NAMALWA (cell line): Measurements from ENCODE around the gene ZGPAT.
A peak's percentile ranks its signal among the peaks of the same experiment; 100 is the strongest.
"Not testable (repeated sequence)": the region's sequence is repeated elsewhere in the genome, so short reads cannot be mapped to it uniquely, and the experiment has no call there.

Experiments used
- DNase-seq: peaks from one replicate; pipeline ENCODE4 v3.0.0-alpha.2; 2015; ENCODE audit warnings: low spot score

ZGPAT gene

DNA sequence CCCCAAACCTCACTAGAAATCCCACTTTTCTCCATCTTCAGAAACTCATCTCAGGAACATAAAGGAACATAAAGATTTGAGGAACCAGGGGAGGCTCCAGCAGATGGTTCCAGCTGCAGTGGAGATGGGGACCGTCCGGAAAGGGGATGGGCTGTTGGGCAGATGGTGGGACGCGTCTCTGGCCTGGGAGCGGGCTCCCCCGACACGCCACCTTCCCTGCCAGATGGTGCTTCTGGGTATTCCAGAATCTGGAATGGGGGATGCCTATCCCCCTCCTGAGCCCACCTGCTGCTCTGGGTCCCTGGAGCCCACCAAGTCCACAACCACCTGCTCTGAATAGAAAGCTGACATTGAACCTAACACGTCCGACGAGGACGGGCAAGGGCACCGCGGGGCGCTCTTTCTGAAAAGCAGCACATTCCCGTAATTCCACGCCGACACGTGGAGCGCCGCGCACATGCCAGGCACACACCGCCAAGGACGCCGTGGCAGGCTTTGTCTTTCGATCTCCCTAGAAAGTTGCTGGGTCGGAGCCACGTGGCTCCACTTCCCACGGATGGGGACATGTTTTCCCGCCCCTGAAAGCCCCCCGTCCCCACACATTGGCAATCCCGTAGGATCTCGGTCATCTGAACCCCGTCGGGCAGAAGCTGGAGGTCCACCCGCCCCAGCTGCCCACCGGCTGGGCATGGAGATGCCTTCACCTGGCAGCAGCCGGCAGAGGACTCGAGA lies 59.0 kb downstream of the ZGPAT start:
- no peak for DNase-seq

DNA sequence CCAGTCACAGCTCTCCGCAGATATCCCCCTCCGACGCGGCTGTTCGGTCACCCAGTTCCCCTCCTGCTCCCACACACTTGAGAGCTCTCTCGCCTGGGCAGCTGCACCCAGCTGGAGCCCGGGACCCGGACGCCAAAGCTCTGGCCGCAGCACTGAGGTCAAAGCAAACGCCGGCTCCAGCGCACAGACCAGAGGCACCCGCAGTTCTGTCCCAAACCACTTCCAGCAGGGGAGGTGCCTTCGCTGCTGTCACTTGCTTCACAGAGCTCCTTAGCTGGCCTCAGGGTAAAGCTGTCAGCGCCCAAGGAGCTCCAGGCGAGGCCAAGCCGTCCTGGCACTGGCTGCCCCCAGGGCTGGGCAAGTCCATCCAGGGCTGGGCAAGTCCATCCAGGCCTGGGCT lies 59.6 kb downstream of the ZGPAT start:
- DNase-seq = no peak

DNA sequence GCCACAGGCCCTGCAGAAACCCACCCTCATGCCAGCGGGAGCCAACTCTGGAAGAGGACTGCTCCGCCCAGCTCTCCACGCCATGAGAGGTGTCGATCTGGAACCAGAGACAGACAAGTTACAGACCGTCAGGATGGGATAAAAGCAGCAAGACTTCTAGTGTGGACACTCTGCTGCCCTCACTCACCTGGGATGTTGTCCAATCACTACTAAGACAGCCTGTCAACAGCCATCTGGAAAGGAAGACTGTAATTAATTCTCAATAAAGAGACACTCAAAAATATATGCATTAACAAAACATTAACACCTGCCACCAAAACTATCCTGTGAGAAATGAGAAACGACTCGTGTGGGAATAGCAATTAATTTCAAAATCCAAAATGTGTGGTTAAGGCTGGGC lies 60.0 kb downstream of the ZGPAT start:
- no peak for DNase-seq

DNA sequence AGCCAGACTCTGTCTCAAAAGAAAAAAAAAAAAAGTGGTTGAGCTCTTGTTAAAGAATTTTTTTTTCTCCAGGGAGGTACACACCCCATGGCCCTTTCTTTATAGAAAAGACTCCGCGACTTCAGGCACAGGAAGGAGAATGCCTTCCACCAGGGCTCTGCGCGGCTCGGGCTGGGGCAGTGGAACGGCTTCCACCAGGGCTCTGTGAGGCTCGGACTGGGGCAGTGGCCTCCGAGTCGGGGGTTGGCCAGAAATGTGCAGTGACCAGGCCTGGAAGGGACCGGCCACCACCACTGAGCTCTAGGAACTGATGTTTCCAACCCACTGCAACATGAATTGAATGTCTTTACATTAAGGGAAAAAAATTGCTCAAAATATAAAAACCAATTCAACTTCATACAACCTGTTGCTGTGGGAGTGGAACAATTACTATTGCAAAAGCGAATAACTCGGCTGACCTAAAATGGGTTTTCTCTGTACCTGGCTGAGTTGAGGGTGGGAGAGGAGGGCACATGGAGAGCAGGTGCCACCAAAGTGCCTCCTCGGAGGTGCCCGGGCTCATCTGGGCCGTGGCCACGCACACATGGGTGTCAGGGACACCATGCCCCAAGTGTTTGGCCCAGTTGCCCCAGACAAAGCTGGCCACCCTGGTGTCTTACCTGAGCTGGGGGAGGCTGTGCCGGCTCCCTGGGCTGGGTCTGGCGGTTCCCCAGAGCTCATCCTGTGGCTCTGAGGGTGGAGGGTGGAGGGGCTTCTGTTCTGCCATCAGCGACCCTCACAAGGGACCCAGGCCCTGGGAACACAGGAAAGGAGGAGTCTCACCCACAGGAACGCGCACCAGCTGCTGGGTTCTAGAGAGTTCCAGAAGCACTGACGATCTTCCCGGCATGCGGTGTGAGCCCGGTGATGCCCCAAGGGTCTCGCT lies 61.0 kb downstream of the ZGPAT start:
- no peak for DNase-seq

DNA sequence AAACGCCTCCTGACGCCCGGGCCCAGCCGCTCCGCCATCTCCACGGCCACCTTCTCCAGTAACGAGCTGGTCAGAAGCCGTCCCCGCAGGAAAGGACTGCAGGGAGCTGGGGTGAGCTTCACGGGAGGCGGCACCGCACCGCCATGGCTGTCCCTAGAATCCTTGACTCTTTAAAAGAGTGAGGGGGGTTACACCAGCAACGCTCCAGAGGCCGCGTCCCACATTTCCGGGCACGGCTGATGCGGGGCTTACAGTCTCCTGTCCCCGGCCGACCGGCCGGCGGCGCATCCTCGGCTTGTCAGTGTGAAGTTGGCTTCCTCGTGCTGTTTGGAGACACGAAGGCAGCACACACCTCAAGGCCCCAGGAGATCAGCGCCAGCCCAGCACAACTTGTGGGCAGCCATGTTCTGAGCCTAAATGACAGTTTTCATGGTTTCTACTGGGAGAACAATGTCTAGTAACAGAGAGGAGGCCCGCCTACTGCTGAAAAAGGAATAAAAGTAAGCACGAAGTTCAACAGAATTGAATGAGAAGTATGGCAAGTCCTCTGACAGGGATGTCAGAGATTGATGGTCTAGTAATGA lies 62.1 kb downstream of the ZGPAT start:
- no peak for DNase-seq

DNA sequence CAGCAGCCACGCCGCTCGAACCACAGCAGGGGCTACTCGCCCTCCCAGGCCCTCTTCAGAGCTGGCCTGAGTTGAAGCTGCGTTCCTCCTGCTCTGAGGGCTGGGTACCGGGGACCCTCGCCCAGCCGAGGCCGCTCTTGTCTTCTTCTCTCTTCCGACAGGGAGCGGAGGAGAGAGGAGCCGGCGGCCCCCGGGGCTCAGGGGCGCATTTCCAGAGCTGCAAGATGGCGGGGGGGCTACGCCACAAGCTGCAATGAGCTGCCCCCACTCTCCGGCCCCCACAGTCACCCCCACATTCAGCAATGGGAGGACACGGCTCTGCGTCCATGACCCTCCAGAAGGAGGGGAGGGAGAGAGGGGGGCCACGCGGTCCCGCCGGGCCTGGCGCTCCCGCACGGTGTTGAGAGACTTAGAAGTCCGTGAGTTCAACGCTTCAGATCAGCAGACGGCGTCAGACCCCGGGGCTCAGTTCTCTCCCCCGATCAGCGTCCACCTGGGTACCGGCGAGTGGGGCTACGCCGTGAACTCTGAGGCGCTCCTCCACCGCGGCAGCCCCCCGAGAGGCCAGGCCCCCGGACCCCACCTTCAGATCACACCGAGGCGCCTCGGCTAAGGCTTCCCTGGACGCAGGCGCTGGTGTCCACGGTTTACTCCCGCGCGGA lies 63.3 kb downstream of the ZGPAT start:
- no peak for DNase-seq

DNA sequence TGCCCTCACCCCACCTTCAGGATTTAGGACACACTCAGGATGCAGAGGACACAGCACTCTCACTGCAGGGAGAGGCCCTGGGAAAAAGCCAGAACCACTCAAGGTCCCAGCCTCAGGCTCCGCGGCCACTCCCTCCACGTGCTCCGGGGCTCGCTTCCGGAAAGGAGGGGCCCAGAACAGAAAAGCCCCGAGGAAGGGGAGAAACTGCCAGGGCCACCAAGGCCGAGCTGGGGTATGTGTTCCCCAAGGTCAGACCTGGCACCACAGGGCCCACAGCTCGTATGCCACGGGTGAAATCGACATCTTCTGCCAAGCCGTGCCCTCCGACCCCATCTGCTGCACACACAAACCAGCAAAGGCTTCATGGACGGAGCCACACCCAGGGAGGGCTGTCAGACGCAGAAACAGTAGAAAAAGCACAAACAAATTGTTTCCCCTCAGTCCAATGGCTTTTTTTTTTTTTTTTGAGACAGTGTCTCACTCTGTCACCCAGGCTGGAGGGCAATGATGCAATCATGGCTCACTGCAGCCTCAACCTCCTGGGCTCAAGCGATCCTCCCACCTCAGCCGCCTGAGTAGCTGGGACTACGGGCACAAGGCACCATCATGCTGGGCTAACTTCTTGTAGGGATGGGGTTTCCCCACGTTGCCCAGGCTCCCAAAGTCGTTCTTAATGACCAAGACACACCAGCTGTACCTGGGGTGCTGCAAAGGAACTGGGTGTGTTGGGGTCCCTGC lies 65.1 kb downstream of the ZGPAT start:
- DNase-seq = no peak

DNA sequence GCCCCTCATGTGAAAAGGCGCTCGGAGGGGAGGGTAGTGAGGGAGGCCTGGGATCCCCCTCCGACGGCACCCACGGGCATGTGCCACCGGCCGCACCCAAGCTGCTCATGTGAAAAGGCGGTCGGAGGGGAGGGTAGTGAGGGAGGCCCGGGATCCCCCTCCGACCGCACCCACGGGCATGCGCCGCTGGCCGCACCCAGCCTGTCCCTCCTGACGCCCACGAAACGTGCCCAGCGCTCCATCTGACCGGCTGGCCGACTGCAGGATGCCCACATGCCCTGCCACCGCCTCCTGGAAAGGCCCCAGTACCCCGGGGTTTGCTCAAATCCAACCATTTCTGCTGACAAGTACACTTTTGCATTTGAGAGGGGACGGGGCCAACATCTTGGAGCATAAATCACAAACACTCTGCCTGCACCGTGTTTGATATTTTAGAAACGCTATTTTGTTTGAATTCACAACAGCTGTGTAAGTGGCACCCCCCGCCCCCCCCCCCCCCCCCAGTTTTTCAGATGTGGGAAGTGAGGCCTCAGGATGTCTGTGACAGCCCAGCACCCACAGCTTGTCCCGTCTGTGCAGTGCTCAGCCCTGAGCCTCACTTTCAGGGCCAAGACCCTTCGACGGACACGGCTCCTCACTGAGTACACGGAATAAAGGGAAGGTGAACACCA lies 65.9 kb downstream of the ZGPAT start:
- no peak for DNase-seq

DNA sequence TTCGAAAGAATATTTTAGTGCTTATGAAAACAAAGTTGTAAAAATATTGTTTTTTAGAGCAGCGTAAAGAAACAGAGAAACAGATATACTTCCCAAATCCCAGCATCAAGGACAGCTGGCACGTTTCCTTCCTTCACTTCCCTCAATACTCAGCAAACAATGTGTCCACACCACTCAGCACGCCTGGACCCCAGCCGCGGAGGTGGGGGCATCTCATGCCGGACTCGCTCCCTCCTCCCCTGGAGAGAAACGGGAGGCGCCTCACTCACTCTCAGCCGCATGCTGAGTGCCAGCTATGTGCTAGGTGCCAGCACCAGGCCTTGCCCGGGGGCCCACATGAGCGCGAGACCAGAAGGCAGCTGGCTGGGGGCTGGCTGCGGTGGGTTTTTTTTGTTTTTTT lies 66.5 kb downstream of the ZGPAT start:
- no peak for DNase-seq

DNA sequence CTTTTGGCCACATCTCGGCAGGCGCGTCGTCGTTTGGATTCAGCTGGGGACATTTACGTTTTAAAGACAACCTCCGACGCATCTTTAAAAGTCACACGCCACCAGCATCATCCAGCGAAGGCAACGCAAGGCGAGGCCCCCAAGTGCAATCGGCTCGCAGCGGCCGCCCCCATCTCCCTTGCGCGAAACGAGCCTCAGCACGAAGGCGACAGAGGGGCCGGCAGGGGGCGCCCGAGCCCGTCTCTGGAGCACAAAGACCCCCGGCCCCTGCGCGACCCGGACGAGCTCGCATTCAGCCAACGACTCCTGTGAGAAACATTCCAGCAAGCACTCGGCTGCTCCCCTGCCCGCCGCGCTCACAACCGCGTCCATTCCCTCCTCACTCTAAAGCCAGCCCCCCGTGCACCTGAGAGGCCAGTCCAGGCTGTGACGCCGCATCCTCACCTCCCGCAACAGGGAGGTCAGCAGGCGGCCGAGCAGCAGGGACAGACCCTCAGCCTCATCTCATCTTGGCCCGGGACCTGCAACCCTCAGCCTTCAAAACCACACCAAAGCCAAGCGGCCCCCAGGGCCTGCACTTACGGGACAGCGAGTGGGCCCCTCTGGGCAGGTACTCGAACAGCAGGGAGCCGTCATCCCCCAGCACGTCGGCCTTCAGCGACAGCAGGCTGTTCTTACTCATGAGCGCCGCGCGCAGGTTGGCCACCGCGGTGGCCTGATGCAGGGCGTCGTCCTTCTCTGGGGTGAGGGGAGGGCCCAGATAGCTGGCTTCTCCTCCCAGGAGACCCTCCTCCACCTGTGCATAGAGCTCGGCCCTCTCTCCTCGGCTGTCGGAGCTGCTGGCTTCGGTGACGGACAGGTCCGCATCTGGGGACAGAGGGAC lies 67.5 kb downstream of the ZGPAT start:
- DNase-seq = peak; percentile 53

DNA sequence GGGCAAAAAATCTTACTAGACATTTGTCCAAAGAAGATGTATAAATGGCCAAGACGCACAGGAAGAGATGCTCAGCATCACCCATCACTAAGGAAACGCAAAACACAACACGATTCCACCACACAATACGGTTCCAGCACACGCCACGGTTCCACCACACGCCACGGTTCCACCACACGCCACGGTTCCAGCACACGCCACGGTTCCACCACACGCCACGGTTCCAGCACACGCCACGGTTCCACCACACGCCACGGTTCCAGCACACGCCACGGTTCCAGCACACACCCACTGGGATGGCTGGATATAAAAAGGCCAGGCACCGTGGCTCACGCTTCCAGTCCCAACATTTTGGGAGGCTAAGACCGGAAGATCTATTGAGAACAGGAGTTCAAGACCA lies 69.0 kb downstream of the ZGPAT start:
- not testable (repeated sequence) for DNase-seq

DNA sequence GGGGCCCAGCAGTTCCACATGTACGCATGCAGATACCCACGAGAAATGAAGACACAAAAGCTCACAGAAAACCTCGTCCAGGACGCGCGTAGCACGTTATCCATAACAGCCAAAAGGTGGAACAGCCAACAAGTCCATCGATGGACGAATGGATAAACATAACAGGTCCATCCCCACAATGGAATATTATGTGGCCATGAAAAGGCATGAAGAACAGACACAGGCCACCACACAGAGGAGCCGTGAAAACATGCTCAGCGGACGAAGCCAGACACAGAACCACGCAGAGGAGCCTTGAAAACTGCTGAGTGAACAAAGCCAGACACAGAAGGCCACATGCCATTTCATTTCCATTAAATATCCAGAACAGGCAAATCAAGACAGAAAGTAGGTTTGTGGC lies 69.8 kb downstream of the ZGPAT start:
- no peak for DNase-seq

DNA sequence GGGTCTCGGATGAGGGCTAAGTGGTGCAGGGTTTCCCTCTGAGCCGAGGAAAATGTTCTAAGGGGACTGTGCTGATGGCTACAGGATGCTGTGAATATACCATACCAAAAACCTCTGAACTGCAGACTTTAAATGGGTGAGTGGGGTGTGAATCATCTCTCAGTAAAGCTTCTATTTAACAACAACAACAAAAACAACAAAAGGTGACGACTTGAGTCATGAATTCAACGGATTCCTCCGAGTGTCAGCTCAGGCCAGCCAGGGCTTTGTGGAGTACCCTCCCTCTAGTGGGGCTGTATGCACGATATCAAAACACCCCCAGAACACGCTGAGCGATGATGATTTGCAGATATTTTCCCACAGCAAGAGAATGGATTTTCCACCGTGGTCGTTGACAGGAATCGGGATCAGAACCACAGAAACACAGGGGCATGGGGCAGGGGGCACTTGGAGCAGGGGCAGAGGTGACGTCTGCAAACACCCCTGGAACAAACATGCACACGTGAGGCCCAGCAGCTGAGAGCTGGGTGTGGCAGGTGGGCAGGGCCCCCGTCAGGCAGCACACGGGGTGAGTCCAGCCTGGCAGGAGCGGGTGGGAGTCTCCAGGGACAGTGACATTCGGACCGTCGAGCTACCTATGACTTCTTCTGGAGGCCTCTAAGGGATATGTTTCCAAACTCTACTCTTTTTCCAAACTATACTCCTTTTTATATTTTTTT lies 70.4 kb downstream of the ZGPAT start:
- DNase-seq = no peak

DNA sequence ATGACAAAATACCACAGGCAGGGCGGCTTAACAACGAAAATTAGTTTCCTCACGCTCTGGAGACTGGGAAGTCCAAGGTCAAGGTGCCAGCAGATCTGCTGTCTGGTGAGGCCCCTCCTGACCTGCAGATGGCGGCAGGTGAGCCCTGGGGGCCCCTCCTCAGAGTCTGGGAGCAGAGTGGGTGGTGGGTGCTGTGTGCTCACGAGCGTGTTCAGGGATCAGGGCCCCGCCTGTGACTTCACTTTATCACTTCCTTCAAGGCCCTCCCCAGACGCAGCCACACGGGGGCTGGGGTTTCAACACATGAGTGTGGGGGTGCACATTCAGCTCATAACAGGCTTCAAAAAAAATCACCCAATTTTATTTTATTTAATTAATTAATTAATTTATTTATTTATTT lies 71.0 kb downstream of the ZGPAT start:
- DNase-seq = no peak

DNA sequence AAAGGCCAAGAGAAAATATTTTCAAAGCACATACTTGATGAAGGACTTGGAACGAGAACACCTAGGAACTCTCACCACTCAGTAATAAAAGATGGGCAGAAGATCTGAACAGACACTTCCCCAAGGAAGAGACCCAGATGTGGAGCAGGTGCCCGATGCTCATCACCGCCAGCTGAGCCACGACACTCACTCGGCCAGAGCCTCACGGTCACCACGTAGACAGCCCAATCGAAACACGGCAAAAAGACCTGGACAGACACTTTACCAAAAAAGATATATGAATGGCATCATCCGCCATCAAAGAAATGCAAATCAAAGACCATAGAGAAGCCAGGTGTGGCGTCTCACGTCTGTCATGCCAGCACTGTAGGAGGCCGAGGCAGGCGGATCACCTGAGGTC lies 73.3 kb downstream of the ZGPAT start:
- no peak for DNase-seq

DNA sequence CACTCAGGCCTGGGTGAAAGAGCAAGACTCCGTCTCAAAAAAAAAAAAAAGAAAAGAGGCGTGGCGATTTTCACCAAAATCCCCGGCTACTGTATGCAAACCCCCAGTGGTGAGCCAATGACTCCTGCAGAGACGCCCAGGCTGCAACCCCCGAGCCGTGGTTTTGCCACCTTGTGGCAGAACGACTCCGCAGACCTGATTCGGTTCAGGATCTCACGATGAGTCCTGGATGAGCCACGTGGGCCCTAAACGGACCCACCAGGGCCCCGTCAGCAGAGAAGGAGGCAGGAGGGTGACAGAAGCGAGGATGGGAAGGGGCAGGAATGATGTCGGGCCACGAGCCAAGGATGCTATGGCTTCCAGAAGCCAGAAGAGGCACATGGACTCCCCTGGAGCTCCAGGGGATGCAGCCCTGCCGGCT lies 74.2 kb downstream of the ZGPAT start:
- DNase-seq = no peak

DNA sequence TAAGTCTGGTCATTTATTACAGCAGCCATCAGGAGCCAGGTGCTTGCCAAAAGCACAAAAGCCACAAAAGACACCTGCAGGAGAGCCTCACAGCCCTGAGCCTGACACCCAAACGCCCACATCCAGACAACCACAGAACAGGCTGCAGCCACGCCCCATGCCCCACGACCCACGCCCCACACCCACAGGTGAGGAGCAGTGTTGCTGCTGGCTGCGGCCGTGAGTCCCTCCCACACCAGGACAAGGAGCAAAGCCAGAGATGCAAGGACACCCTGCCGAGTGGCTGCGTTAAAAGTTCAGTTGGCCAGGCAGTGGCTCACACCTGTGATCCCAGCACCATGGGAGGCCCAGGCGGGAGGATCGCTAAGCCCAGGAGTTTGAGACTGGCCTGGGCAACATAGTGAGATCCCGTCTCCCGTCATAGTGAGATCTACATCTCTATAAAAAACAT lies 74.7 kb downstream of the ZGPAT start:
- DNase-seq = no peak

DNA sequence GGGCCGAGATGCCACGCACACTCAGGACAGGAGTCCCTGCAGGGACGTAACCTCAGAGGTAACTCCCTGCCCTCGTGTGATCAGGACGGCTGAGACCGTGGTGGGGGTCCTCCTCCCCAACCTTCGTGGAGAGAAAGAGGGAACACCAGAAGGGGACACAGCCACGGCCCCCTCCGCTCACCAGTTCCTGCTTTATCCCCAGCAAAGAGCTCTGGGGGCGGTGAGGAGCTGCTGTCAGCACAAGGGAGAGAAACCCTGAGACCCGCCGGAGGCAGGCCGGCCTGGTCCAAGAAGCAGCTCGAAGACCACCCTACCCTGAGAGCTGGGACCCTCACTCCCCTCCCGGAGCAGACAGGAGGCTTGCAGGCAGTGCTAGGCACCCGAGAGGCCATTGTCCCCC lies 76.1 kb downstream of the ZGPAT start:
- no peak for DNase-seq

DNA sequence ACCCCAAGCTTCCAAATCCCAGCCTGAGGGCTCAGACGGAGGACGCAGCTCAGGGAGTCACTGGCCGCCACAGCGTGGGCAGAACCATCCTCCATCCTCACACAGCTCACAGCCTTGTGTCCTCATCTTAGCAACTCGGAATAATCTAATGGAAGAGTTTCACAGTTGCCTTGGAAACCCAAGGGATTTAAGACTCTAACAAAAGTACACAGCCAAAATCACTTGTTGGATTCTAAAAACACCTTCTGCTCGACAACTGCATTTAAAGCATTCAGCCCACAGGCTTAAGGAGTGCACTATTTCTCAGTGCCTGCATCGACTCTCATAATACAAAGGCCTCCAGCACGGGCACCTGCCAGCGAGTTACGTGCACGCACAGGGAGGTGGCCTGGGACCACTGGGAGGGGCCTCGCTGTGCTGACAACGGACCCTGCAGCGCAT lies 77.9 kb downstream of the ZGPAT start:
- DNase-seq = no peak
